ENCODE results near the gene TM6SF1. TPM values are rescaled to one million over a fixed set of nuclear protein-coding genes. Genes with fewer than 3 reads are reported as not detected.

Gene TM6SF1
- total RNA-seq, 1 donor from 2014 or later: not detected

DNA sequence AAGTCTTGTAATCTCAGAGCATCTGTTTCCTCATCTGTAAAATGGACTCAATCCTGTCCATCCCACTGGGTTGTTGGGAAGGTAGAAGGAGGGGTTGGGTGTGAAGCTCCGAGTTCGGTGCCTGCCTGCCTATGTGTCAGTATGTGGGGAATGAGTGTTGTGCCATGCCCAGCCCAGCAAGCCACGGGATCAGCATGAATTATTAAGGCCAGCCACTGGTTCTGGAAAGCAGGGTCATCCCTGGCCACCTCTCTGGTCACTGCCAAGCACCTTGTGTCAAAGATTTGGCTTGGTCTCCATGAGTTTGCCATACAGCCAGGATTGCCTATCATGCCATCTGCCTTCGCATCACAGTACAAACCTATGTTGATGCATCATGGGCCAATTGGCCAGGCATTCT, 11.5 kb downstream of the TM6SF1 start:
- no peak for DNase-seq (ENCODE audit: low spot score)
- Histone ChIP-seq H3K36me3 (no peaks in the 10 kb centered on the region), H2AFZ (replicated peaks) (no peak overlapping the region), H3F3A (ENCODE audit: low read depth) (no peaks in the 10 kb centered on the region), H3K4me2 (no peak overlapping the region), H3K27me3 (no peaks in the 10 kb centered on the region), H3K9ac (no peak overlapping the region), H3K27ac (no peak overlapping the region), H3K79me2 (ENCODE audit: low read depth) (no peaks in the 10 kb centered on the region), H3K9me3 (ENCODE audit: low read depth) (no peaks in the 10 kb centered on the region), H3K4me1 (no peaks in the 10 kb centered on the region), H3K4me3 (no peak overlapping the region), H4K20me1 (ENCODE audit: low read depth) (no peaks in the 10 kb centered on the region)
- H3K27ac Mint-ChIP-seq: no peak overlapping the region
- no peak for TF ChIP-seq EZH2 (IDR thresholded peaks at IDR 0.05)
- TF ChIP-seq EZH2phosphoT487 (IDR thresholded peaks at IDR 0.05): no peak
- no peak for TF ChIP-seq CTCF (IDR thresholded peaks at IDR 0.05)
- H3K27me3 Mint-ChIP-seq (ENCODE audit: insufficient read depth, low read depth): no peaks in the 10 kb centered on the region
- H3K4me1 Mint-ChIP-seq: no peaks in the 10 kb centered on the region
- no peak overlapping the region for H3K4me3 Mint-ChIP-seq
- no peaks in the 10 kb centered on the region for H3K9me3 Mint-ChIP-seq
- peaks cover 1% of the 10 kb centered on the region for H3K36me3 Mint-ChIP-seq

GRCh38 chr15:83119968-83120581, 12.6 kb downstream of the TM6SF1 start:
- Histone ChIP-seq H4K20me1 (ENCODE audit: low read depth) (no peaks in the 10 kb centered on the region), H3K27ac (no peak overlapping the region), H2AFZ (replicated peaks) (no peak overlapping the region), H3K27me3 (no peaks in the 10 kb centered on the region), H3K4me2 (no peak overlapping the region), H3K9ac (no peak overlapping the region), H3K36me3 (no peaks in the 10 kb centered on the region), H3F3A (ENCODE audit: low read depth) (no peaks in the 10 kb centered on the region), H3K79me2 (ENCODE audit: low read depth) (no peaks in the 10 kb centered on the region), H3K9me3 (ENCODE audit: low read depth) (no peaks in the 10 kb centered on the region), H3K4me3 (no peak overlapping the region), H3K4me1 (no peaks in the 10 kb centered on the region)
- no peaks in the 10 kb centered on the region for H3K27me3 Mint-ChIP-seq (ENCODE audit: insufficient read depth, low read depth)
- H3K4me1 Mint-ChIP-seq: no peaks in the 10 kb centered on the region
- no peaks in the 10 kb centered on the region for H3K9me3 Mint-ChIP-seq
- no peak overlapping the region for H3K4me3 Mint-ChIP-seq
- DNase-seq (ENCODE audit: low spot score): no peak
- peaks cover 1% of the 10 kb centered on the region for H3K36me3 Mint-ChIP-seq
- no peak overlapping the region for H3K27ac Mint-ChIP-seq
- no peak for TF ChIP-seq EZH2 (IDR thresholded peaks at IDR 0.05)
- no peak for TF ChIP-seq EZH2phosphoT487 (IDR thresholded peaks at IDR 0.05)
- TF ChIP-seq CTCF (IDR thresholded peaks at IDR 0.05): no peak

DNA sequence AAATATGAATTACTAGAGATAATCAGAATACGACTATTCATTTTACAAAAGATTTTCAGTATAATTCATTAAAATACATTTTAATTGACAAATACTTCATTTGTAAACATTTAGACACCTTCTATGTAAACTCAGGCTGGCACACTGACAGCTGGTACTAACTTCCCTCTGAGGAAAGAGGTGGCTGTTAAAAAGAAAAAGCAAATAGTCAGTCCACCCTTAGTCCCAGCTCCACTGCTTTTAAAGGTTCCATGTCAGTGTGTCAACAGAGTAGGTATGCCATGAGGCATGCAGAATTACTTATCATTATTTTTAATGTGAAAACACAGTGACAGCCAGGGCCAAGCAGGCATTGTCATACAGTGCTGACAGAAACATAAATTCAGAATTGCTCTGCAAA, 16.1 kb downstream of the TM6SF1 start:
- Histone ChIP-seq H3K9me3 (ENCODE audit: low read depth) (no peaks in the 10 kb centered on the region), H2AFZ (replicated peaks) (no peak overlapping the region), H3K79me2 (ENCODE audit: low read depth) (no peaks in the 10 kb centered on the region), H3K4me2 (no peak overlapping the region), H3K4me3 (no peak overlapping the region), H3K36me3 (no peaks in the 10 kb centered on the region), H3K4me1 (no peaks in the 10 kb centered on the region), H3K27ac (no peak overlapping the region), H4K20me1 (ENCODE audit: low read depth) (no peaks in the 10 kb centered on the region), H3F3A (ENCODE audit: low read depth) (no peaks in the 10 kb centered on the region), H3K27me3 (no peaks in the 10 kb centered on the region), H3K9ac (no peak overlapping the region)
- no peak overlapping the region for H3K27ac Mint-ChIP-seq
- no peak for TF ChIP-seq EZH2 (IDR thresholded peaks at IDR 0.05)
- TF ChIP-seq CTCF (IDR thresholded peaks at IDR 0.05): no peak
- no peak for DNase-seq (ENCODE audit: low spot score)
- H3K9me3 Mint-ChIP-seq: no peaks in the 10 kb centered on the region
- H3K27me3 Mint-ChIP-seq (ENCODE audit: insufficient read depth, low read depth): no peaks in the 10 kb centered on the region
- H3K36me3 Mint-ChIP-seq: no peaks in the 10 kb centered on the region
- H3K4me3 Mint-ChIP-seq: no peak overlapping the region
- no peaks in the 10 kb centered on the region for H3K4me1 Mint-ChIP-seq
